DMS53 treated with DMSO at 0.1 percent for 48 hours (cell line): ENCODE measurements around the gene SLF2.

Experiments
- DNase-seq: peaks from one replicate; lab custom pipeline; 2025; ENCODE audit not compliant: unreplicated experiment; lab: John Stamatoyannopoulos, UW

Gene SLF2

DNA sequence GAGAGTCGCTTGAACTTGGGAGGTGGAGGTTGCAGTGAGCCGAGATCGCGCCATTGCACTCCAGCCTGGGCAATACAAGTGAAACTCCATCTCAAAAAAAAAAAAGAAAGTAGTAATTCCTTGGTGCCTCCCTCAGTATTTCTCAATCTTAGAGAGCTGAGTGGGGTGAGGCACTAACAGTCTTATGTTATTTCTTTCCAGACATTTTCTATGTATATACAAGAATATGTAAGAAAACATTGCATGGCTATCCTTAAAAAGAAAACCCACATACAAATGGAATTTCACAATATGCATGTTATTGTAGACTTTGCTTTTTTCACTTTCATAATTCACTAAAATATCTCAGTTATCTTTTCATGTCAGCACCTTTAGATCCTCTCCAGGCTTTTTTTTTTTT lies 13.6 kb upstream of the SLF2 start:
- DNase-seq = no peak

DNA sequence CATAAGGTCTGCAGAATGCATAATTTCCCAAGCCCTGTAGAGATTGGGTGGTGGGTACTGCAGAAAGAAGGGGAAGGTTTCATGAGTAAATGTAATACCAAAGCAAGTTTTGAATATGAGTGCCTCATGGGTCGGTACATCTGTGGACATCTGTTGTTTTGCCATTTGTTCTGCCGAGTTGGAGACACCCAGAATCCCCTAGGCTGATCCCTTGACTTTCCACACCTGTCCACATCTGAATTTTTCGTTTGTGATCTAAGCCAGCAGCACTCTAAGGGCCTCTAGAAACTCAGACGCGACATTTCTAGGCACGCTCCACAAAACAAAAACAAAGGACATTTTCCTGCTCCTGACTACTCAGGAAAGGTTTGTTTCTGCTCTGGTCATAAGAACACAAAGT lies 11.7 kb upstream of the SLF2 start:
- DNase-seq = no peak

DNA sequence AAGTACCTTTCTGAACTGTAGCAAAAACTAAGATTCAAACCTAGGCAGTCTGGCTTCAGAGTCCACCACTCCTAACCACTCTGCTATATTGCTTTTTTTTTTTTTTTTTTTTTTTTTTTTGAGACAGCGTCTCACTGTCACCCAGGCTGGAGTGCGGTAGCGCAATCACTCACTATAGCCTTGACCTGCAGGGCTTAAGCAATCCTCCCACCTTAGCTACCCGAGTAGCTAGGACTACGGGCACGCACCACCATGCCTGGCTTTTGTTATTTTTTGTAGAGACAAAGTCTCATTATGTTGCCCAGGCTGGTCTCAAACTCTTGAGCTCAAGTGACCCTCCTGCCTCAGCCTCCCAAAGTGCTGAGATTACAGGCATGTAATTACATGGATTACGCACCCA lies 10.1 kb upstream of the SLF2 start:
- no peak for DNase-seq

DNA sequence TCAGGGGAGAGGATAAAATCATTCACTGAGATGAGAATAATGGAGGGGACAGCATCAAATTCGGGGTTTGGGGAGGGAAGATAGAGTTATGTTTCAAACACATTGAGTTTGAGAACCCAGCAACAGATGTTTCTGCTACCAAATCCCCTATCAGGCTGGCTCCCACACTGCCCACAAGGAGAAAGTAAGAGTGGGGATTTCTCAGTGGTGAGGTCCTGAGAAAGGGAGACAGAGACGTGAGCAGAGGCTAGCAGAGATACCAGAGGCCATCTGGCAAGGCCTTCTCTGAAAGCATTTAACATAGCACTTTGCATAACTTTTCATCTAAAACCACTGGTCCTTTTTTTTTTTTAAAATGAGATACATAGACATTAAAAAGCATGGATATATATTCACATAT lies 7.8 kb upstream of the SLF2 start:
- no peak for DNase-seq

DNA sequence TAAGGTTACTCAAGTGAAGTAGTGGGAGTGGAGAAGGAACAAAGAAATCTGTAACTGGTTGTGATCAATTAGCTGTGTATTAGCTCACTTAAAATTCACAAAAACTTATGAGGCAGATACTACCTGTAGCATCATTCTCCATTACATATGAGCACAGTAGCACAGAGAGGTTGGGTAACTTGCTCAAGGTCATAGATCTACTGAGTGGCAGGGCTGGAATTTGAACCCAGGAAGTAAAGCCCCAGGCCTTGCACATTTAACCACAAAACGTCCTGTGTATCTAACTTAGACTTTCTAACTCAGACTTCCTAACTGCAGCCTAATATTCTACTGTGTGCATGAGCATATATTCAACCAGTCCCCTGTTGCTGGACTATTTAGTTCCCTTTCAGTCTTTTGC lies 5.6 kb upstream of the SLF2 start:
- DNase-seq = no peak

DNA sequence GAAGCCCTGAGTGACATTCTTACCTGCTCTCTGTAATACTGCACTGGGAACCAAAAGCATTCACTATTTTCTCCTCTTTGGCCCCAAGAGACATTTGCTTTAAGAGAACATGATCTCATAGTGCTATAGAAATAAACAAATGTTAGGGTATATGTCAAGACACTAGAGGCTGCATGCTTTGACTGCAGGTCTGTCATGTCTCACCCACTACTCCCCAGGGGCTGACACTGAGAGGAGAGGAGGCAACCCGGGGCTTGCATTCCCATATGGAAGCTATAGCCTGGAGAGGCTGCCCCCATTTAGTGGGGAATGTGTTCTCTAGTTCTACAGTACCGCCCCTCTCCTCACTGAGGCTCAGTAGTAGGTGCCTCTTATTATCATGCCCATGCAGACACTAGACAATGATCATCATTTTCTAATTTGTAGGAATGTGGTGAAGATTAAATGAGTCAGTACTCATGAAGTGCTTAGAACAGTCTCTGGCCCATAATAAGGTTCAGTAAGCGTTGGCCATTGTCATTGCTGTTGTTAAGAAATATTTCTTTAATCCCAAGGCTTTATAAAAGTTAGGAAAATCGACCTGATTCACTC lies 4.9 kb upstream of the SLF2 start:
- no peak for DNase-seq

DNA sequence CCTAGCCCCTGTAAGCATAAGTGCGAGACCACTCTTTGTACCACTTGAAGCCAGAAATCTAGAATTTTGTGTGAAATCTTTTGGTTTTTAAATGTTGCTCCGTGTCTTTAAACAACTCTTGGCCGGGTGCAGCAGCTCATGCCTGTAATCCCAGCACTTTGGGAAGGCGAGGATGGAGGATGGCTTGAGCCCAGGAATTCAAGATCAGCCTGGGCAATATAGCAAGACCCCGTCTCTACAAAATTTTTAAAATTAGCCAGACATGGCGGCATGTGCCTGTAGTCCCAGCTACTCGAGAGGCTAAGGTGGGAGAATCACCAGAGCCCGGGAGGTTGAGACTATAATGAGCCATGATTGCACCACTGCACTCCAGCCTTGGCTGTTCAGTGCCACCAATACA lies 4.4 kb upstream of the SLF2 start:
- DNase-seq = no peak

DNA sequence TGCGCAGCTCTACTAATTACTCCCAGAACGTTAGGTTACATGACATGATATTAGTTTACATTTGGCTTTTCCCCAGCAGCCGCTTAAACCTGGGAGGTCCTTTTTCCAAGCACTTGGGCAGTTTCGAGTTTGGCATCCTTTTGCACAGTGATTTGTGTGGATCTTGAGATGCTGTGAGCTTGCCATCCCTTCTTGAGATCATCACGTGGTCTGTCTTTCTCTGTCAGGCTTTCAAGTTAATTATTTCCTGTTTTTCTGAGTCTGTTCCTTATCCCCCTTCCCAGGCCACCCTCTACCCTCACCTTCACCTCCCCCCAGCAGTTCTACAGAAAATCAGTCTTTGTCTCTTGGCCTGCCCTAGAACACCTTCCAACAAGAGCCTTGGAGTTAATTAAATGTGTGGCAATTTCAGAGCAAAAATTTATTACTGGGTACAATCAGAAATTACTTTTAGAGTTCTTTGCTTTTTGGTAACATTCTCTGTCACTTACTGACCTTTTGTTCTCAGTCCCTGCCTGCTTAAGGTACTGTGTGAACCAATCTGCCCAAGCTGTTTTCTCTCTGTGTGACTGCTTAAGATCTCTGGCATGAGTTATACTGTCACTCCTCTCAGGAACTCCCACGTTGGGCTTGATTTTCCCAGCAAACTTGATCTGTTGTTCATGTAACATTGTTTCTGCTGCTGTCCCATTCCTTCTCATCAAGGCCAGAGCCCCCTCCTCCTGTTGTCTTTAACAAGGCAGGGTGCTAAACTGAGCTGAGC lies 3.1 kb upstream of the SLF2 start:
- no peak for DNase-seq

DNA sequence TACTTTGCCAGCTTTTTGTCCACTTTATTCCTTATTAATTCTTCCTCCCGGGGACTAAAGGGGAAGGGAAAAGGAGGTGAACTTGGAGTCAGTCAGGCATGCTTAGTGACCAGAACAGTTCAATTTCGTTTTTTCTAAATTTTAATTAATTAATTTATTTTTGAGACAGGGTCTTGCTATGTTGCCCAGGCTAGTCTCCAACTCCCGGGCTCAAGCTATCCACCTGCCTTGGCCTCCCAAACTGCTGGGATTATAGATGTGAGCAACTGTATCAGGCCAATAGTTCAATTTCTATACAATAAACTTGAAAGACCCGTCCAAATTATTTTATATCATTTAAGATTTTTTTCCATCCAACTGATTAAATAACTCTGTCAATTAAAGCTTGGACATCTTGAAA lies 1.3 kb upstream of the SLF2 start:
- no peak for DNase-seq

DNA sequence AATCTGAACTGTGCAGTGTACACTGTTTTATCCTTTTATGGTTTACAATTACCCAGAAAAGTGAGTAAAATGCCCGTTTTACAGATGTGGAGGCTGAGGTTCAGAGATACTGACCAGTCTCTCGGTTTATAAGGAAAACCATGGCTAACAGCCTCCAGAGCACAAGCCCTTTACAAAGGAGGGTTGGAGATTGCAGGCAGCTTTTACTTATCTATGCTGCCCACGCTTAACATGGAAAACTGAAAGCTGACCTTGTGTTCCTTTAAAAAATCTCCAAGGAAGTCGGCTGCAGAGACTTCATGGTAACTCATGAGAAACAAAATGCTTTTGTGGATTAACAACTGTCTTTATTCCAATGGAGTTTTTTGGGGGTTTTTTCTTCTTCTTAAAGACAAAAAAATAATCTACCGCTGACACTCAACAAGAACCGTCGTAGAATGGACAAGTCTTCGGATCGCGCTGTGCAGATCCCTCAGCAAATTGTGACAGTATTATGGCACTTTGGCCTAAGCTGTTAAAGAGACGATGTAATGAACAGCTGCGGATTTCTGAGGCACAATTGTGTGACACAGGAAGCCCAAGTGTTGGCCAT lies 654 bp upstream of the SLF2 start:
- no peak for DNase-seq

DNA sequence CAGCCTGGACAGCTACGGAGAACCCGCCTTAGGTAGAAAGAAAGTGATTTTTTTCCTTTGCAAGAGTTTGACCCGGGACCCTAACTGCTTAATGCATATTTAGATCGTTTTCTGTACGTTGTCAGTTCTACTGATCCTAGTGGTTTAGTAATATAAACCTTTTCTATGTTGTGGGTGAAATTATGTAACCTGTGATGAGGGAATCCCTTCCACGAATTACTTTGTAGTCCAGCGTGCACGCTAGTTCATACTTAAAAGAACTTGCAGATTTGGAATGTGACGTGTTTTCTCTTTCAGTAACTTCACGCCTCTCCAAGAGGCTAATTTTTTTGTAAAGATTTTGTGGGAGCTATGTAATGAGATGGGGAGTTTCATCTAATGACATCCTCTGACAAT lies 705 bp downstream of the SLF2 start:
- DNase-seq = no peak

DNA sequence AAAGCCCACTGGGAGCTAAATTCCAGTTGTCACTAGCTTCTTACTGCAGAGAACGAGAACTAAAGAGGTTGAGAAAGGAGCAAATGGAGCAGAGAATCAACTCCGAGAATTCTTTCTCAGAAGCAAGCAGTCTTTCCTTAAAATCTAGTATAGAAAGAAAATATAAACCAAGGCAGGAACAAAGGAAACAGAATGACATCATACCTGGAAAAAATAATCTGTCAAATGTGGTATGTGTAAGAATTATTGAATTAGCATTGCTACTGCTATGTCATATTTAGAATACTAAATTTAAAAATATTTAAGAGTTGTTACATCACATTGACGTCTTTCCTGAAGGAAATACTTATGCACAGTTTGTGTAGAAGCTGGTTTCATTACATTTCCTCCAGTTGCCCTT lies 4.3 kb downstream of the SLF2 start:
- DNase-seq = no peak

DNA sequence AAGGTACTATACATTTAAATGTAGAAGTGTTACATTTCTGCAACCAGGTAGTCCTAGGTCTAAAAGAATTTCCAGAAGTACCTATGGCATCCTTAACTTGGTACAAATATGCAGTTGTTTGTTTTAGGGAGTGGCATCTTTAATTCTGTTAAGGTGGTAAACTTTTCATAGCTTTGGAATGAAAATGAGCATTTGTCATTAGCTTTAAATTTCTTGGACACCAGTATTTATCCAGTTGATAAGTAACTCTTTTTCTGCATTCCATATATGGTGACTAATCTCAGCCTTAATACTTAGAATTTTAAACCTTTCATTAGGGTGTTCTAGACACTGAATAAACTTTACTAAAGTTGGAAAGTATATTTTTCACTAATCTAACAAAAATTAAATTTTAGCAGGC lies 10.8 kb downstream of the SLF2 start:
- no peak for DNase-seq

DNA sequence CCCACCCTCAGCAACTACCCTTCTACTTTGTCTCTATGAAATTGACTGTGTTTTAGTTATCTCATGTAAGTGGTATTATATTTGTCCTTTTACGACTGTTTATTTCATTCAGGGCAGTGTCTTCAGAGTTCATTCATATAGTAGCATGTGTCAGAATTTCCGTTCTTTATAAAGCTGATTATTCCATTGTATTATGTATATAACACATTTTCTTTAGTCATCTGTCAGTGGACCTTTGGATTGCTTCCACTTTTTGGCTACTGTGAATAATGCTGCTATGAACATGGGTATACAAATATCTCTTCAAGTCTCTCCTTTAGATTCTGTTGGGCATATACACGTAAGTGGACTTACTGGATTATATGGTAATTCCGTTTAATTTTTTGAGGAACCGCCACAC lies 14.5 kb downstream of the SLF2 start:
- DNase-seq = no peak

DNA sequence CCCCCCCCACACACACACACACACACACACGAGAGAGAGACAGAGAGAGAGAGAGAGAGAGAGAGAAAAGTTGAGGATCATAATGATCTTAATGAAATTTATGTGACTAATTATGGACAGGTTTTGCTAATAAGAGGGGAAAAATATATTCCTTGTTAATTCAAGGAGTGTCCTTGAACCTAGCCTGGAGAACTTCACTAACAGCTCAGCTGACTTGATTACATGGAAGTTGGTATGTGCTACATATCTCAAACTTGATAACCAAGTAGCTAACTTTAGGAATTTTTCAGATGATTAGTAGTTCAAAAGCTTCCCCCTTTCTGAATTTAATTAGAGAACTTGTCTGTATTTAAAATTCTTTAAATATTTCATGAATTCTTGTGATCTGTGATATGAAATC lies 15.3 kb downstream of the SLF2 start:
- DNase-seq = no peak

DNA sequence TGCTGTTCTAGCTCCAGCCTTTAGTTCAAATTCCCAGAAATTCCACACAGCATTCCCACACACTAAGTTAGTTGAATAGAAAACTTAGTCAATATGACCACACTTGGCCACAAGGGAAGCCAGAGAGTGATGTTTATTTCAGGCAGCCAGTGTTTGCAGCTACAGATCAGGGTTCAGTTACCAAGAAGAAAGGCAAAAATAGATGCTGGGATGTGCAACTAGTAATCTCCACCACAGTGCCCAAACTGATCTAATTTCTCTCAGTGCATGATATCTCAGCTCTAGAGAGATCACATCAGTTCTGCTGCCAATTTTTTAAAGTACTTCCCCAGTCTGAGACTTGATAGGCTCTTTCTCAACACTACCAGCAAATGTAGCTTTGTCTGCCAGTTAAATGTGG lies 17.6 kb downstream of the SLF2 start:
- no peak for DNase-seq

DNA sequence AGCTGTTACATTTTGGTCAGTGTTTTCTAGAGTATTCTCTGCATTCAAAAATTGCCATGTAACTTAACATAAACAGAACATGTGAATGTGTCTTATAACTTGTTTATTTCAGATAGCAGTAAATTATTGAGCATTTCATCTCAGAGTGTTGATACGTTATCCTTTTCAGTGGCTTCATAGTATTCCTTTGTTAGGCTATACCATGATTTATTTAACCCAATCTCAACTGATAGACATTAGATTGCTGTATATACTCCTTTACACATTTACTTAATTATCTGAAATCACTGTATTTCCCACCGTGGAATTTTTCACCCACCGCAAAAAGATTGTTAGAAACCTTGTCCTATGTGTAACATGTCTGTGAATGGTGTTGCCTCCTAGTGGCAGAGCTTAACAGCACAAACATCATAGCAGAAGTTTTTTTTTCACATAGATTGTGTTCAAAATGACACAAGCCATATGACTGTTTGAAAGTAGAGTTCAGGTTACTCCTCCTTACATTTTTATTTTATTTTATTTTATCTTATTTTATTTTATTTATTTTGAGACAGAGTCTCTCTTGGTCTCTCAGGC lies 21.4 kb downstream of the SLF2 start:
- no peak for DNase-seq

DNA sequence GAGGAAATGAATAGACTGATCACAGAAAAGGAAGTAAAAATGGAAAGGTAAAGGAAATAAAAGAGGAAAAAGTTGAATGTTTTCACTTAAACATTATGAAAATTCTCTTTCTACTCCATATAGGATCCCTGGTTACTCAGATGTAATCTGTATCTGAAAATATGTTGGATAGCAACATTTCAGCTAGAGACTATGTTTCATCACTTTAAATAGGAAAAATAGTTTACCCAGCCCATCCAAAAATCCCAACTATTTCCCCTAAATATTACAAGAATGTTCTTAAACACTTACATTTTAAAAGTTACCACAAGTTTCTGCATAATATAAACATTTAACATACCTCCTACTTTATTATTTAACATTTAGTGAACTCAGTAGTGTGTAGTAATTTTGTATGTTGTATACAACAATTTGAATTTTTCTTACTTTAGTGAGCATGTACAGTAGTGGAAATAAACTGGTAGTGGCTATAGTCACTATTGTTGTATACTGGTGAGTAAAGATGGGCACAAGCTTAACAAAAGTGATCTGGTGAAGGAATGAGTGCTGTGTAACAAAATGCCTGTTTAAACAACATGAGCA lies 27.1 kb downstream of the SLF2 start:
- no peak for DNase-seq

DNA sequence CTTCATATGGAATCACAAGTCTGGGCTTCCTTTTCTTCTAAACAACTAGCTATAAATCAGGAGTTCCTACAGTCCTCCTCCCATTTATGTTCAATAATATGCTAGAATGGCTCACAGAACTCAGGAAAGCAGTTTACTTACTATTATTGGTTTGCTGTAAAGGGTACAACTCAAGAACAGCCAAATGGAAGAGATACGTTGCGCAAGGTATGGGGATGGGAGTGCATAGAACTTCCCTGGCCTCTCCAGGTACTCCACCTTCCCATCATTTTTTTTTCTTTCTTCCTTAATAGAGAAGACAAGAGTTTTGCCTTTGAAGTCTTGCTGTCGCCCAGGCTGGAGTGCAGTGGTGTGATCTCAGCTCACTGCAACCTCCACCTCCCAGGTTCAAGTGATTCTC lies 29.5 kb downstream of the SLF2 start:
- no peak for DNase-seq

DNA sequence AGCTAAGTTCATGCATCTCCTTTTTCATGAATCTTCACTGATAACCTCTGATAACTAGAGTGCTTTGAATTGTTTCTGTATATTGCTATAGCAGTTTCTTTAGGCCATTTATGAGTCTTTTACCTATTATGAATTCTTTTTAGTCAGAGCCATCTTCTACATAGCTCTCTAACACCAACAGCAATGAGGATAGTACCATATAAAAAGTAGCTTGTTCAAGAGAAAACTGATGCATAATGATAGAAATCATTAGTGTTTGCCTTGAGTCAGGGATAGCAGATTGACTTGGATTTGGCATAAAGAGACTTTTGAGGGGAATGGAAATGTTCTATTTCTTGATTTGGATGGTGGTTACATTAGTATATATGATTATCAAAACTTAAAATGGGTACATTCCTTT lies 30.7 kb downstream of the SLF2 start:
- no peak for DNase-seq

DNA sequence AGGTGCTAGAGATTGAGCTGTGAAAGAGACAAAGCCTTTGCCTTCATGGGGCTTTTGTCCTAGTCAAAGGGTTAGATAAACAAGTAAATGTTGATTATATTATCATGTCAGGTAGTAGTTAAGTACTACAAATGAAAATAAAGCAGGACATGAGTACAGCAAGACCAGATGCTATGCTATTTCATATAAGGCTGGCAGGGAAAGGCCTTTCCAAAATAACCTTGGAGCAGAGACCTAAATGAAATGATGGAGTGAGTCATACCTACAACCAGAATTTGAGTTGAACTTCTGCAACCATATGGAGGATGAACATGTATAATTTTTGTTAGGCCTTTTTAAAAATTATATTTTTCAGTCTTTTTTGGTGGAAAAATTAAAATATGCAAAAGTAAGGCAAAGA lies 33.0 kb downstream of the SLF2 start:
- no peak for DNase-seq

DNA sequence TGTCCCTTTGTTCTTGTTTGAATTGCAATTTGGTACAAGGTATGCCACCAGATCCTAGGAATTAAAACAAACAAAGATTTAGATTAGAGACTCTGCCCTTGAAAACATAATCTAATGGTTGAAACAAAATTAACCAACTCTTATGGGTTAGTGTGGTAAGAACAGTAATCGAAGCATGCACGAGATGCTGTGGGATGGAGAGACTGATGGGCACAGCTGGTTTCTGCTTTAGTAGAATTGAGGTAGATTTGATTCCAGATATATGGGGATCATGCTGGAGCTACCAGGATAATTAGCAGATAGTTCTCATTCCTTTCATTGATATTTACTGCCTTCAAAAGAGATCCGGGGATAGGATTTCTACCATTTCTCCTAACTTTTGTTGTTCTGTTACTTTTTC lies 36.2 kb downstream of the SLF2 start:
- DNase-seq = no peak
